HG02870 (cell line): ENCODE results near the gene ITPA.

Source experiments
- ATAC-seq: cut with Tn5 transposase; IDR thresholded peaks from one replicate; pipeline ENCODE4 v1.9.1; 2021; ENCODE audit warnings: mild to moderate bottlenecking, moderate library complexity; ENCODE audit not compliant: unreplicated experiment

Gene ITPA

GRCh38 chr20:3242172-3242692 lies 32.9 kb downstream of the ITPA start:
- ATAC-seq: no peak

GRCh38 chr20:3243718-3244358 lies 34.5 kb downstream of the ITPA start:
- no peak for ATAC-seq

GRCh38 chr20:3244613-3245012 lies 35.3 kb downstream of the ITPA start:
- no peak for ATAC-seq

- ATAC-seq: no peak
Measured at GRCh38 chr20:3245156-3245555, 35.9 kb downstream of the ITPA start.

GRCh38 chr20:3245711-3246110 lies 36.4 kb downstream of the ITPA start:
- ATAC-seq: no peak

GRCh38 chr20:3246682-3247081 lies 37.4 kb downstream of the ITPA start:
- ATAC-seq: no peak

GRCh38 chr20:3247638-3248037 lies 38.3 kb downstream of the ITPA start:
- ATAC-seq: no peak

GRCh38 chr20:3248167-3248992 lies 39.1 kb downstream of the ITPA start:
- no peak for ATAC-seq

GRCh38 chr20:3248993-3249347 lies 39.7 kb downstream of the ITPA start:
- ATAC-seq: no peak

- no peak for ATAC-seq
Measured at GRCh38 chr20:3250091-3250504, 40.8 kb downstream of the ITPA start.

- ATAC-seq: no peak
Measured at GRCh38 chr20:3251806-3252205, 42.5 kb downstream of the ITPA start.

- no peak for ATAC-seq
Measured at GRCh38 chr20:3255728-3256127, 46.4 kb downstream of the ITPA start.

GRCh38 chr20:3258429-3258828 lies 49.1 kb downstream of the ITPA start:
- no peak for ATAC-seq

GRCh38 chr20:3262566-3262965 lies 53.3 kb downstream of the ITPA start:
- no peak for ATAC-seq

- no peak for ATAC-seq
Measured at GRCh38 chr20:3270051-3270450, 60.8 kb downstream of the ITPA start.

- no peak for ATAC-seq
Measured at GRCh38 chr20:3273371-3273770, 64.1 kb downstream of the ITPA start.
